IgD-negative memory B cell (primary cell): ENCODE data around the gene EYA2. TPM values are rescaled to one million over a fixed set of nuclear protein-coding genes. Genes with fewer than 3 reads are reported as not detected.

Source experiments
- H3K27ac Mint-ChIP-seq, 3 donors: one replicate each; pipeline ENCODE4 v1.8.0; 2020 to 2022; ENCODE audit warnings: mild to moderate bottlenecking in 3 of 3, mixed read lengths in 3 of 3, moderate library complexity in 1 of 3
- H3K27me3 Mint-ChIP-seq: one replicate; pipeline ENCODE4 v1.8.0; 2021; ENCODE audit warnings: mixed read lengths
- H3K36me3 Mint-ChIP-seq: one replicate; pipeline ENCODE4 v1.8.0; 2020; ENCODE audit warnings: mild to moderate bottlenecking, mixed read lengths
- H3K4me1 Mint-ChIP-seq, 3 donors: one replicate each; pipeline ENCODE4 v1.8.0; 2020 to 2022; ENCODE audit warnings: mixed read lengths in 3 of 3, mild to moderate bottlenecking in 1 of 3
- H3K4me3 Mint-ChIP-seq, 4 donors: one replicate each; pipeline ENCODE4 v1.8.0; 2020 to 2022; ENCODE audit warnings: mild to moderate bottlenecking in 4 of 4, mixed read lengths in 4 of 4, moderate library complexity in 3 of 4
- H3K9me3 Mint-ChIP-seq, 3 donors: one replicate each; pipeline ENCODE4 v1.8.0; 2020 to 2021; ENCODE audit warnings: mixed read lengths in 3 of 3, mild to moderate bottlenecking in 1 of 3
- polyA plus RNA-seq: library from polyadenylated mRNA; unstranded; fragments of 300-500 nt; fragmentation: Illumina TruSeq; gene quantifications from one replicate; pipeline ENCODE4 v1.2.3, GENCODE V29; 2021

Gene EYA2
- polyA plus RNA-seq, 1 donor from 2014 or later: 0.11 TPM

- Mint-ChIP-seq H3K36me3 (no peaks in the 10 kb centered on the region), H3K27me3 (peaks cover 4% of the 10 kb centered on the region), H3K4me3 (no peak overlapping the region), H3K4me1 (peaks cover 0 to 4% (median 0%) of the 10 kb centered on the region in 3 donors), H3K27ac (no peak overlapping the region), H3K9me3 (peaks cover 0 to 3% (median 0%) of the 10 kb centered on the region in 3 donors)
Measured at GRCh38 chr20:46964618-46965455, 70.2 kb downstream of the EYA2 start.

GRCh38 chr20:46965477-46965876 is 70.8 kb downstream of the EYA2 start:
- H3K4me3 Mint-ChIP-seq: no peak overlapping the region
- peaks cover 0 to 4% (median 0%) of the 10 kb centered on the region in 3 donors for H3K4me1 Mint-ChIP-seq
- no peak overlapping the region for H3K27ac Mint-ChIP-seq
- no peaks in the 10 kb centered on the region for H3K36me3 Mint-ChIP-seq
- H3K27me3 Mint-ChIP-seq: peaks cover 4% of the 10 kb centered on the region
- peaks cover 0 to 3% (median 0%) of the 10 kb centered on the region in 3 donors for H3K9me3 Mint-ChIP-seq

- Mint-ChIP-seq H3K36me3 (no peaks in the 10 kb centered on the region), H3K4me3 (no peak overlapping the region), H3K27ac (no peak overlapping the region), H3K4me1 (peaks cover 0 to 4% (median 3%) of the 10 kb centered on the region in 3 donors), H3K27me3 (peaks cover 1% of the 10 kb centered on the region), H3K9me3 (peaks cover 0 to 3% (median 0%) of the 10 kb centered on the region in 3 donors)
Measured at GRCh38 chr20:46967646-46968045, 73.0 kb downstream of the EYA2 start.

- Mint-ChIP-seq H3K27me3 (peaks cover 1% of the 10 kb centered on the region), H3K36me3 (peaks cover 1% of the 10 kb centered on the region), H3K27ac (no peak overlapping the region), H3K4me3 (no peak overlapping the region), H3K4me1 (peaks cover 0 to 3% (median 2%) of the 10 kb centered on the region in 3 donors), H3K9me3 (no peaks in the 10 kb centered on the region)
Measured at GRCh38 chr20:46970937-46971630, 76.4 kb downstream of the EYA2 start.

GRCh38 chr20:46973766-46974165 is 79.1 kb downstream of the EYA2 start:
- Mint-ChIP-seq H3K27ac (no peak overlapping the region), H3K36me3 (peaks cover 1% of the 10 kb centered on the region), H3K27me3 (peaks cover 2% of the 10 kb centered on the region), H3K9me3 (no peaks in the 10 kb centered on the region), H3K4me1 (peaks cover 0 to 6% (median 5%) of the 10 kb centered on the region in 3 donors), H3K4me3 (peak overlapping the region in 1 of 4 donors; percentile 18)

- no peak overlapping the region for H3K4me3 Mint-ChIP-seq
- no peak overlapping the region for H3K27ac Mint-ChIP-seq
- no peaks in the 10 kb centered on the region for H3K9me3 Mint-ChIP-seq
- H3K36me3 Mint-ChIP-seq: peaks cover 1% of the 10 kb centered on the region
- H3K27me3 Mint-ChIP-seq: peaks cover 5% of the 10 kb centered on the region
- H3K4me1 Mint-ChIP-seq: peaks cover 0 to 10% (median 9%) of the 10 kb centered on the region in 3 donors
Measured at GRCh38 chr20:46974669-46975434, 80.2 kb downstream of the EYA2 start.

- Mint-ChIP-seq H3K4me1 (peaks cover 0 to 10% (median 9%) of the 10 kb centered on the region in 3 donors), H3K27ac (no peak overlapping the region), H3K9me3 (peaks cover 0 to 5% (median 0%) of the 10 kb centered on the region in 3 donors), H3K27me3 (peaks cover 5% of the 10 kb centered on the region), H3K36me3 (peaks cover 1% of the 10 kb centered on the region), H3K4me3 (no peak overlapping the region)
Measured at GRCh38 chr20:46975976-46976375, 81.3 kb downstream of the EYA2 start.

- Mint-ChIP-seq H3K4me3 (no peak overlapping the region), H3K4me1 (peaks cover 0 to 10% (median 6%) of the 10 kb centered on the region in 3 donors), H3K36me3 (peaks cover 1% of the 10 kb centered on the region), H3K27me3 (peaks cover 9% of the 10 kb centered on the region), H3K27ac (no peak overlapping the region), H3K9me3 (peaks cover 0 to 9% (median under 1%) of the 10 kb centered on the region in 3 donors)
Measured at GRCh38 chr20:46977204-46977603, 82.6 kb downstream of the EYA2 start.

- H3K9me3 Mint-ChIP-seq: peaks cover 2 to 14% (median 5%) of the 10 kb centered on the region in 3 donors
- H3K36me3 Mint-ChIP-seq: peaks cover 1% of the 10 kb centered on the region
- H3K4me1 Mint-ChIP-seq: peaks cover 0 to 10% (median 6%) of the 10 kb centered on the region in 3 donors
- H3K4me3 Mint-ChIP-seq: no peak overlapping the region
- peaks cover 10% of the 10 kb centered on the region for H3K27me3 Mint-ChIP-seq
- no peak overlapping the region for H3K27ac Mint-ChIP-seq
Measured at GRCh38 chr20:46977909-46978588, 83.4 kb downstream of the EYA2 start.

GRCh38 chr20:46978951-46979491 is 84.4 kb downstream of the EYA2 start:
- Mint-ChIP-seq H3K4me3 (no peak overlapping the region), H3K4me1 (peaks cover 0 to 10% (median 6%) of the 10 kb centered on the region in 3 donors), H3K9me3 (peaks cover 2 to 23% (median 7%) of the 10 kb centered on the region in 3 donors), H3K36me3 (peaks cover 1% of the 10 kb centered on the region), H3K27me3 (peaks cover 13% of the 10 kb centered on the region), H3K27ac (peak overlapping the region in 1 of 3 donors; percentile 66)

- peak overlapping the region in 2 of 4 donors; percentile 45 to 50 for H3K4me3 Mint-ChIP-seq
- peaks cover 13% of the 10 kb centered on the region for H3K27me3 Mint-ChIP-seq
- H3K36me3 Mint-ChIP-seq: peaks cover 1% of the 10 kb centered on the region
- peaks cover 0 to 10% (median 6%) of the 10 kb centered on the region in 3 donors for H3K4me1 Mint-ChIP-seq
- H3K9me3 Mint-ChIP-seq: peaks cover 2 to 23% (median 7%) of the 10 kb centered on the region in 3 donors
- H3K27ac Mint-ChIP-seq: no peak overlapping the region
Measured at GRCh38 chr20:46979603-46980241, 85.1 kb downstream of the EYA2 start.

- Mint-ChIP-seq H3K27me3 (peaks cover 13% of the 10 kb centered on the region), H3K36me3 (no peaks in the 10 kb centered on the region), H3K4me1 (peaks cover 0 to 10% (median 7%) of the 10 kb centered on the region in 3 donors), H3K27ac (no peak overlapping the region), H3K4me3 (no peak overlapping the region), H3K9me3 (peaks cover 2 to 23% (median 7%) of the 10 kb centered on the region in 3 donors)
Measured at GRCh38 chr20:46981184-46981583, 86.5 kb downstream of the EYA2 start.

GRCh38 chr20:46983466-46983865 is 88.8 kb downstream of the EYA2 start:
- Mint-ChIP-seq H3K9me3 (peaks cover 2 to 23% (median 7%) of the 10 kb centered on the region in 3 donors), H3K4me3 (no peak overlapping the region), H3K27ac (no peak overlapping the region), H3K27me3 (peaks cover 11% of the 10 kb centered on the region), H3K4me1 (peaks cover 0 to 8% (median 7%) of the 10 kb centered on the region in 3 donors), H3K36me3 (no peaks in the 10 kb centered on the region)
